ENCODE data around the gene UBAP1.
"Not testable (repeated sequence)": the region's sequence is repeated elsewhere in the genome, so short reads cannot be mapped to it uniquely, and the experiment has no call there.

GRCh38 chr9:34301064-34301463, 122.2 kb downstream of the UBAP1 start:
- TF ChIP-seq CTCF (IDR thresholded peaks at IDR 0.05; ENCODE audit: insufficient read depth, low read length); POLR2AphosphoS5 (IDR thresholded peaks at IDR 0.05; ENCODE audit: low read depth): not testable (repeated sequence)
